H1 (cell line): Measurements from ENCODE around the gene LPIN2. TPM values are rescaled to one million over a fixed set of nuclear protein-coding genes. Genes with fewer than 3 reads are reported as not detected.

Source experiments
- CTCF ChIA-PET: fragments of 300-600 bp; sonication (Branson Sonifier 250); formaldehyde crosslinking; loops from one replicate; lab custom pipeline; 2021; ENCODE audit not compliant: partially characterized antibody; lab: Charles Lee
- POLR2A ChIA-PET: fragments of 300-600 bp; sonication (Branson Sonifier 250); formaldehyde crosslinking; loops from one replicate; lab custom pipeline; 2021; ENCODE audit warnings: inconsistent platforms; ENCODE audit not compliant: partially characterized antibody; lab: Charles Lee
- DNase-seq, 2 experiments: peaks; one replicate each; pipeline versions ENCODE4 v3.0.0 to v3.0.0-alpha.2; 2010 to 2022; ENCODE audit warnings: low spot score in 2 of 2, low read depth in 1 of 2, mixed read lengths in 1 of 2
- FAIRE-seq: peaks from 2 replicates; lab custom pipeline; 2011; peaks lifted over from hg19 to GRCh38; lab: Jason Lieb, UNC
- H2AFZ ChIP-seq: 2 replicates; pipeline ENCODE4 v1.8.1; 2012; ENCODE audit warnings: low read length, inconsistent platforms
- H2AK5ac ChIP-seq: 2 replicates; pipeline ENCODE4 v1.6.1; 2013; ENCODE audit warnings: low read depth, low read length
- H2BK120ac ChIP-seq: replicated peaks from 2 replicates; pipeline ENCODE3; 2013; ENCODE audit warnings: low read depth, low read length, inconsistent platforms
- H2BK12ac ChIP-seq: 2 replicates; pipeline ENCODE4 v1.6.1; 2013; ENCODE audit warnings: low read depth, low read length
- H2BK15ac ChIP-seq: 2 replicates; pipeline ENCODE4 v1.6.1; 2013; ENCODE audit warnings: low read length
- H2BK20ac ChIP-seq: 2 replicates; pipeline ENCODE4 v1.6.1; 2013; ENCODE audit warnings: low read length
- H2BK5ac ChIP-seq: 2 replicates; pipeline ENCODE4 v1.6.1; 2013; ENCODE audit warnings: low read depth, low read length
- H3K14ac ChIP-seq: 2 replicates; pipeline ENCODE4 v1.6.1; 2013; ENCODE audit warnings: inconsistent platforms; ENCODE audit not compliant: insufficient read length
- H3K18ac ChIP-seq: 2 replicates; pipeline ENCODE4 v1.6.1; 2013; ENCODE audit warnings: low read length; ENCODE audit errors: extremely low read depth
- H3K23ac ChIP-seq: 2 replicates; pipeline ENCODE4 v1.6.1; 2013; ENCODE audit warnings: inconsistent platforms; ENCODE audit not compliant: insufficient read length
- H3K23me2 ChIP-seq: 2 replicates; pipeline ENCODE4 v1.6.1; 2013; ENCODE audit warnings: low read depth, low read length
- H3K27ac ChIP-seq: 2 replicates; pipeline ENCODE4 v1.6.1; 2011; ENCODE audit warnings: low read depth, low read length, inconsistent platforms
- H3K27me3 ChIP-seq, 4 experiments: replicated peaks in 1 of 4; 1 replicate in 1 of 4; 2 replicates in 3 of 4; pipeline versions ENCODE4 v1.6.1 to v1.8.1; 2011 to 2013; ENCODE audit warnings: low read length in 3 of 4, mild to moderate bottlenecking in 3 of 4, inconsistent platforms in 2 of 4, mixed read lengths in 2 of 4, moderate library complexity in 1 of 4; ENCODE audit not compliant: control insufficient read depth in 3 of 4, insufficient read depth in 3 of 4; ENCODE audit errors: extremely low read depth in 1 of 4
- H3K36me3 ChIP-seq, 4 experiments: 2 replicates each; pipeline versions ENCODE4 v1.6.1 to v1.8.1; 2011 to 2013; ENCODE audit warnings: mild to moderate bottlenecking in 4 of 4, low read length in 3 of 4, moderate library complexity in 2 of 4, control low read depth in 1 of 4, inconsistent platforms in 1 of 4; ENCODE audit not compliant: insufficient read depth in 4 of 4, control insufficient read depth in 2 of 4
- H3K4ac ChIP-seq: replicated peaks from 2 replicates; pipeline ENCODE3; 2013; ENCODE audit warnings: low read length, low read depth, mixed read lengths, inconsistent platforms; ENCODE audit not compliant: insufficient read length
- H3K4me1 ChIP-seq, 4 experiments: replicated peaks in 1 of 4; 1 replicate in 1 of 4; 2 replicates in 3 of 4; pipeline versions ENCODE4 v1.6.1 to v1.8.1; 2011 to 2013; ENCODE audit warnings: low read length in 3 of 4, inconsistent platforms in 2 of 4, mixed read lengths in 1 of 4; ENCODE audit not compliant: insufficient read depth in 4 of 4, control insufficient read depth in 3 of 4
- H3K4me2 ChIP-seq, 2 experiments: 2 replicates each; pipeline versions ENCODE4 v1.6.1 to v1.8.1; 2011 to 2013; ENCODE audit warnings: low read depth in 2 of 2, low read length in 2 of 2, control low read depth in 1 of 2, inconsistent platforms in 1 of 2, mild to moderate bottlenecking in 1 of 2; ENCODE audit not compliant: insufficient read depth in 1 of 2
- H3K4me3 ChIP-seq, 4 experiments: fragments of 200-600, 300-600 bp in 1 of 4; sonication (generic), shearing (Covaris generic), sonication (Bioruptor Twin) in 1 of 4; 2 replicates each; pipeline versions ENCODE4 v1.5.1 to v1.8.1; 2011 to 2016; ENCODE audit warnings: low read length in 4 of 4, low read depth in 3 of 4, control low read depth in 2 of 4, inconsistent platforms in 2 of 4, mild to moderate bottlenecking in 2 of 4, mixed read lengths in 1 of 4, moderate library complexity in 1 of 4; ENCODE audit not compliant: insufficient read depth in 2 of 4; ENCODE audit errors: extremely low read depth in 1 of 4
- H3K56ac ChIP-seq: replicated peaks from 2 replicates; pipeline ENCODE3; 2013; ENCODE audit warnings: low read depth, mild to moderate bottlenecking, mixed read lengths, low read length, inconsistent platforms; ENCODE audit not compliant: insufficient read length
- H3K79me1 ChIP-seq: 2 replicates; pipeline ENCODE4 v1.6.1; 2013; ENCODE audit warnings: low read depth, low read length, control low read depth
- H3K79me2 ChIP-seq, 2 experiments: 2 replicates each; pipeline versions ENCODE4 v1.6.1 to v1.8.1; 2012 to 2013; ENCODE audit warnings: low read length in 2 of 2, mild to moderate bottlenecking in 2 of 2, inconsistent platforms in 1 of 2; ENCODE audit not compliant: insufficient read depth in 2 of 2, control insufficient read depth in 1 of 2
- H3K9ac ChIP-seq, 4 experiments: replicated peaks in 1 of 4; 1 replicate in 1 of 4; 2 replicates in 3 of 4; pipeline versions ENCODE4 v1.6.1 to v1.8.1; 2011 to 2013; ENCODE audit warnings: low read depth in 3 of 4, low read length in 3 of 4, control low read depth in 2 of 4, mild to moderate bottlenecking in 2 of 4, moderate library complexity in 2 of 4, inconsistent platforms in 1 of 4; ENCODE audit errors: extremely low read depth in 1 of 4
- H3K9me3 ChIP-seq, 2 experiments: 2 replicates each; pipeline versions ENCODE4 v1.6.1 to v1.8.1; 2012 to 2013; ENCODE audit warnings: mild to moderate bottlenecking in 2 of 2, moderate library complexity in 2 of 2, control low read depth in 1 of 2, inconsistent platforms in 1 of 2, low read depth in 1 of 2, low read length in 1 of 2, mixed read lengths in 1 of 2; ENCODE audit not compliant: insufficient read depth in 2 of 2
- H4K20me1 ChIP-seq, 2 experiments: replicated peaks in 1 of 2; 2 replicates each; pipeline versions ENCODE3 to v1.8.1; 2011 to 2013; ENCODE audit warnings: inconsistent platforms in 2 of 2, low read length in 2 of 2, mild to moderate bottlenecking in 1 of 2; ENCODE audit not compliant: insufficient read depth in 2 of 2, control insufficient read depth in 1 of 2
- H4K5ac ChIP-seq: 2 replicates; pipeline ENCODE4 v1.6.1; 2013; ENCODE audit warnings: low read length, low read depth, mixed read lengths, inconsistent platforms; ENCODE audit not compliant: insufficient read length
- H4K8ac ChIP-seq: 2 replicates; pipeline ENCODE4 v1.8.0; 2013; ENCODE audit warnings: mild to moderate bottlenecking, moderate library complexity, low read length, inconsistent platforms; ENCODE audit not compliant: insufficient read depth; ENCODE audit errors: extremely low read depth
- H4K91ac ChIP-seq: replicated peaks from 2 replicates; pipeline ENCODE3; 2013; ENCODE audit warnings: low read length, mixed read lengths, inconsistent platforms; ENCODE audit not compliant: insufficient read length
- BCL11A ChIP-seq, 2 experiments: IDR thresholded peaks; one replicate each; pipeline ENCODE4 v1.6.1; 2011; ENCODE audit warnings: low read depth in 2 of 2, low read length in 2 of 2, mild to moderate bottlenecking in 2 of 2
- EP300 ChIP-seq, 2 experiments: IDR thresholded peaks; 1 replicate in 1 of 2; 2 replicates in 1 of 2; pipeline ENCODE4 v1.6.1; 2011 to 2012; ENCODE audit warnings: low read depth in 2 of 2, low read length in 2 of 2, mild to moderate bottlenecking in 2 of 2, borderline replicate concordance in 1 of 2, inconsistent platforms in 1 of 2, moderate library complexity in 1 of 2
- KDM1A ChIP-seq: fragments of 200-600, 300-600 bp; sonication (generic); IDR thresholded peaks from 2 replicates; pipeline ENCODE4 v1.7.1; 2016; ENCODE audit warnings: mild to moderate bottlenecking, low read length, borderline replicate concordance
- KDM4A ChIP-seq: IDR thresholded peaks from one replicate; pipeline ENCODE4 v1.7.1; 2012; ENCODE audit warnings: low read depth, mild to moderate bottlenecking, moderate library complexity, low read length, inconsistent platforms; ENCODE audit not compliant: severe bottlenecking
- RAD21 ChIP-seq, 2 experiments: IDR thresholded peaks in 1 of 2; conservative IDR thresholded peaks in 1 of 2; 2 replicates each; pipeline ENCODE4 v1.6.1; 2011; ENCODE audit warnings: low read depth in 2 of 2, low read length in 2 of 2, improper control_type of control experiment in 1 of 2, inconsistent platforms in 1 of 2, mild to moderate bottlenecking in 1 of 2, moderate library complexity in 1 of 2
- SIN3A ChIP-seq, 2 experiments: IDR thresholded peaks in 1 of 2; conservative IDR thresholded peaks in 1 of 2; 2 replicates each; pipeline ENCODE4 v1.6.1; 2011 to 2012; ENCODE audit warnings: low read length in 2 of 2, improper control_type of control experiment in 1 of 2, low read depth in 1 of 2, mild to moderate bottlenecking in 1 of 2
- SRF ChIP-seq: IDR thresholded peaks from 2 replicates; pipeline ENCODE4 v1.6.1; 2011; ENCODE audit warnings: mild to moderate bottlenecking, low read depth, low read length, moderate library complexity
- SUZ12 ChIP-seq: fragments of 200-600 bp; sonication (generic); IDR thresholded peaks from 2 replicates; pipeline ENCODE4 v1.6.1; 2012; ENCODE audit warnings: mild to moderate bottlenecking, inconsistent platforms, low read length, moderate library complexity, mixed read lengths
- TAF7 ChIP-seq: optimal IDR thresholded peaks from 2 replicates; pipeline ENCODE3; 2011; ENCODE audit warnings: low read depth, mild to moderate bottlenecking, inconsistent platforms, low read length, moderate library complexity, borderline replicate concordance
- WGBS, 2 experiments: shearing (Covaris generic) in 1 of 2; methylation state at CpG; one replicate each; pipeline versions ENCODE4 v1.1.6 to v1.1.7; 2013 to 2015; ENCODE audit warnings: low lambda C conversion rate in 2 of 2, mixed read lengths in 2 of 2, inconsistent platforms in 1 of 2, low coverage in 1 of 2, missing lambda C conversion rate in 1 of 2; ENCODE audit not compliant: insufficient replicate concordance in 2 of 2, insufficient coverage in 1 of 2, insufficient read length in 1 of 2; ENCODE audit errors: extremely low coverage in 1 of 2, missing lambda C conversion rate in 1 of 2; 5-methylcytosine and 5-hydroxymethylcytosine counted together
- polyA plus RNA-seq, 7 experiments: library from polyadenylated mRNA; depleted of rRNA in 3 of 7; stranded (reverse) in 5 of 7; unstranded in 2 of 7; fragments of >200 nt in 5 of 7; fragments of 200-250 nt in 2 of 7; gene quantifications; 1 replicate in 5 of 7; 2 replicates in 1 of 7; 4 replicates in 1 of 7; pipeline versions ENCODE4 v1.2.1 to v1.2.3, GENCODE V29; 2011 to 2013; ENCODE audit warnings: missing spikeins in 2 of 7, mixed read lengths in 2 of 7
- total RNA-seq: library from RNA; stranded (reverse); fragmentation: NEBNext Ultra II Directional; extraction: Animal tissue kit (Norgen Biotek cat#: 25700); gene quantifications from 2 replicates; pipeline ENCODE4 v1.2.1, GENCODE V29; 2021

Gene LPIN2
- total and polyA plus RNA-seq, 2 of the 8 experiments (the other 6 are each of a cell fraction or from before 2014, with no cell fraction given): 7.4 to 14.2 TPM

DNA sequence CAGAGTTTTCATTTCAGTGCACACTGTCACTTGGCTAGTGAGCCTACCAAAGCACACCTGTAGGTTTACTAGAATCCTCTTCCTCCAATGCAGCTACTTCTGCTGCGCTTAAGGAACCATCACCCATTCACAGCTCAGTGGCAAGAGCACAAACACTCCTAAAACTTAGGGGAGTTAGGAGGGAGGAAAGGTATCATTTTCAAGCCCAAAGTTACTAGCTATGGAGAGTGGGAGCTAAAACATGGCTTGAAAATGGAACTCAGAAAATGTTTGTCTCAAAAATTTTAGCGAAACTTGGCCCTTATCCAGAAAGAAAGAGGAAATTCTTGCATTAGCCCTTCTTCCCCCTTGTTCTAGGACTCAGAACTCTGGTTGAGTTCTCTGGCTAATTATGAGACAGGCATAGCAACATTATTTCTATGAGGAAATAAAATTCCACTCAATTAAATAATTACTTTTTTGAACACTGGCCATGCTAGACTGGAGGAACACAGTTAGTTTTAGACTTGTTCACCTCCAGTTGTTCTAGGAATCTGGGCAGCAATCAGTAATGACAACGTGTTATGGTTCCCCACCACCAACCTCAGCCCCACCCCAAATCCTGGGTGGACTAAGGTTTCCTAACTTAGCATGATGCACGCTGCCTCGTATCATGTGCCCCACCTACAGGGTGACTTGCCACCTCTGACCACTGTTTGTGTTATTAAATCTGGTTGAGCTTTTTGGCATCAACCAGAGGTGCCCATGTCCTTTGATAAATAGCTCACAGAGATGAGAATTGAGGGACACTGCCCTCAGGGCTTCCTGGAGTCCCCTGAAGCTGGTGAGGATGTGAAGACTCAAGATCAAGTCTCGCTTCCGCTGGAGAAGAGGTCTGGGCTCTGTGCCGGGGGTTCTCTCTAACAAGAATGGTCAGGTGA is 32.8 kb downstream of the LPIN2 start:
- peaks cover 0 to 11% (median 9%) of the 10 kb centered on the region in 4 experiments; a peak in 6 of 7 replicates for H3K4me1 ChIP-seq
- no peak overlapping the region for H3K4me3 ChIP-seq
- no peak overlapping the region for H2BK15ac ChIP-seq
- H4K20me1 ChIP-seq: no peaks in the 10 kb centered on the region
- no peak overlapping the region for H3K27ac ChIP-seq
- H4K5ac ChIP-seq: no peak overlapping the region
- H3K18ac ChIP-seq: no peak overlapping the region
- H3K23ac ChIP-seq: no peak overlapping the region
- H3K4ac ChIP-seq: no peak overlapping the region
- peaks cover 0 to 70% of the 10 kb centered on the region in 2 experiments; a peak in 3 of 4 replicates for H3K79me2 ChIP-seq
- no peak overlapping the region for H2BK5ac ChIP-seq
- H2AK5ac ChIP-seq: no peak overlapping the region
- no peak overlapping the region for H2BK20ac ChIP-seq
- no peak for DNase-seq
- H2AFZ ChIP-seq: no peak overlapping the region
- H2BK12ac ChIP-seq: no peak overlapping the region
- H3K23me2 ChIP-seq: no peaks in the 10 kb centered on the region
- no peak overlapping the region for H3K4me2 ChIP-seq
- ChIA-PET POLR2A (no interaction called here), CTCF (interaction anchor here (0.8 to 1.5 kb wide), 4 partner anchors 14 to 266 kb away, joined by 3 to 7 read pairs (median 3); no protein-coding TSS in a partner anchor)
- no peaks in the 10 kb centered on the region for H3K9me3 ChIP-seq
- H3K36me3 ChIP-seq: no peaks in the 10 kb centered on the region
- no peak overlapping the region for H4K8ac ChIP-seq
- no peak overlapping the region for H4K91ac ChIP-seq
- FAIRE-seq: no peak
- no peak overlapping the region for H3K9ac ChIP-seq
- no peak overlapping the region for H3K14ac ChIP-seq
- WGBS, 2 experiments: 78% methylated on average over 8 of the region's 8 CpGs; no CpG with 5 or more reads in 1 of the 2 experiments
- no peaks in the 10 kb centered on the region for H3K27me3 ChIP-seq
- peaks cover 2% of the 10 kb centered on the region for H3K79me1 ChIP-seq
- H3K56ac ChIP-seq: no peak overlapping the region
- H2BK120ac ChIP-seq: no peak overlapping the region
- no peak for TF ChIP-seq SRF
- no peak for TF ChIP-seq KDM4A
- no peak for TF ChIP-seq KDM1A
- no peak for TF ChIP-seq RAD21 (IDR thresholded peaks at IDR 0.05 in 1 of 2, conservative IDR thresholded peaks at IDR 0.05 in 1 of 2; ENCODE audit: low read depth in 2 of 2, low read length in 2 of 2)
- TF ChIP-seq BCL11A (IDR thresholded peaks at IDR 0.05; ENCODE audit: low read depth in 2 of 2, low read length in 2 of 2): no peak
- TF ChIP-seq SIN3A (conservative IDR thresholded peaks at IDR 0.05 in 1 of 2, IDR thresholded peaks at IDR 0.05 in 1 of 2; ENCODE audit: low read depth in 1 of 2, low read length in 2 of 2): no peak
- TF ChIP-seq SUZ12: no peak
- no peak for TF ChIP-seq EP300 (IDR thresholded peaks at IDR 0.05; ENCODE audit: borderline replicate concordance in 1 of 2, low read depth in 2 of 2, low read length in 2 of 2)
- no peak for TF ChIP-seq TAF7
